IMR-90 (cell line): ENCODE results near the gene RAB6A. TPM values are rescaled to one million over a fixed set of nuclear protein-coding genes. Genes with fewer than 3 reads are reported as not detected.

ENCODE experiments used
- ATAC-seq: fragments of 200-7000 bp; cut with Tn5 transposase; 2 replicates; pipeline ENCODE4 v1.9.1; 2020; ENCODE audit warnings: low read depth, mild to moderate bottlenecking, moderate library complexity
- BruUV-seq: library from RNA; stranded (reverse); fragments of 400-500 nt; replicated peaks from 2 replicates; lab custom pipeline; 2021; lab: Mats Ljungman, UMichigan
- CTCF ChIA-PET: fragments of 300-600 bp; formaldehyde crosslinking; extraction: SDS; loops from one replicate; lab custom pipeline; 2021; ENCODE audit warnings: antibody characterized with exemption; lab: Yijun Ruan, JAX
- POLR2A ChIA-PET: fragments of 300-600 bp; sonication (Branson Sonifier 250); formaldehyde crosslinking; loops from one replicate; lab custom pipeline; 2022; ENCODE audit warnings: antibody characterized with exemption; ENCODE audit not compliant: unreplicated experiment; lab: Charles Lee
- DNase-seq: peaks from one replicate; pipeline ENCODE4 v3.0.0; 2013
- H2AFZ ChIP-seq: replicated peaks from 2 replicates; pipeline ENCODE3; 2013; ENCODE audit warnings: low read length, mild to moderate bottlenecking; ENCODE audit not compliant: poor library complexity
- H2AK5ac ChIP-seq: 2 replicates; pipeline ENCODE4 v1.6.1; 2013; ENCODE audit warnings: low read depth, low read length, inconsistent platforms
- H2AK9ac ChIP-seq: replicated peaks from 2 replicates; pipeline ENCODE3; 2013; ENCODE audit warnings: mild to moderate bottlenecking, low read depth, low read length, moderate library complexity; ENCODE audit not compliant: poor library complexity
- H2BK120ac ChIP-seq: 2 replicates; pipeline ENCODE4 v1.6.1; 2013; ENCODE audit warnings: low read depth, low read length, inconsistent platforms
- H2BK15ac ChIP-seq: 3 replicates; pipeline ENCODE4 v1.6.1; 2013; ENCODE audit warnings: low read depth, low read length, inconsistent platforms
- H2BK20ac ChIP-seq: 2 replicates; pipeline ENCODE4 v1.6.1; 2013; ENCODE audit warnings: low read depth, mild to moderate bottlenecking, inconsistent platforms, low read length, moderate library complexity
- H2BK5ac ChIP-seq: 2 replicates; pipeline ENCODE4 v1.6.1; 2013; ENCODE audit warnings: mild to moderate bottlenecking, low read depth, low read length, inconsistent platforms; ENCODE audit not compliant: poor library complexity, severe bottlenecking
- H3K14ac ChIP-seq: replicated peaks from 2 replicates; pipeline ENCODE4 v1.6.1; 2013; ENCODE audit warnings: low read depth, low read length, inconsistent platforms
- H3K18ac ChIP-seq: 2 replicates; pipeline ENCODE4 v1.6.1; 2013; ENCODE audit warnings: low read depth, low read length, control low read depth
- H3K23ac ChIP-seq: 2 replicates; pipeline ENCODE4 v1.6.1; 2013; ENCODE audit warnings: low read depth, low read length, inconsistent platforms
- H3K27ac ChIP-seq: 2 replicates; pipeline ENCODE4 v1.5.1; 2013; ENCODE audit warnings: mild to moderate bottlenecking, control low read depth, low read length; ENCODE audit not compliant: insufficient read depth
- H3K27me3 ChIP-seq: 2 replicates; pipeline ENCODE4 v1.6.1; 2013; ENCODE audit warnings: low read length; ENCODE audit not compliant: control insufficient read depth, insufficient read depth
- H3K36me3 ChIP-seq: 2 replicates; pipeline ENCODE4 v1.6.1; 2013; ENCODE audit warnings: low read length, mixed read lengths; ENCODE audit not compliant: control insufficient read depth, insufficient read depth
- H3K4ac ChIP-seq: 2 replicates; pipeline ENCODE4 v1.6.1; 2013; ENCODE audit warnings: low read depth, low read length, inconsistent platforms
- H3K4me1 ChIP-seq: 2 replicates; pipeline ENCODE4 v1.6.1; 2013; ENCODE audit warnings: low read length, mixed read lengths; ENCODE audit not compliant: control insufficient read depth, insufficient read depth
- H3K4me2 ChIP-seq: 2 replicates; pipeline ENCODE4 v1.6.1; 2013; ENCODE audit warnings: low read depth, mild to moderate bottlenecking, control low read depth, low read length, moderate library complexity
- H3K4me3 ChIP-seq: 2 replicates; pipeline ENCODE4 v1.5.1; 2013; ENCODE audit warnings: low read depth, mild to moderate bottlenecking, control low read depth, low read length, moderate library complexity; ENCODE audit not compliant: insufficient read depth
- H3K56ac ChIP-seq: 2 replicates; pipeline ENCODE4 v1.6.1; 2013; ENCODE audit warnings: low read length, inconsistent platforms; ENCODE audit not compliant: insufficient read depth; ENCODE audit errors: extremely low read depth
- H3K79me1 ChIP-seq, 2 experiments: 2 replicates each; pipeline ENCODE4 v1.6.1; 2013; ENCODE audit warnings: low read length in 2 of 2, inconsistent platforms in 1 of 2, low read depth in 1 of 2
- H3K9ac ChIP-seq: 2 replicates; pipeline ENCODE4 v1.6.1; 2013; ENCODE audit warnings: low read depth, low read length, control low read depth
- H3K9me1 ChIP-seq: 2 replicates; pipeline ENCODE4 v1.6.1; 2013; ENCODE audit warnings: low read length, inconsistent platforms; ENCODE audit not compliant: insufficient read depth
- H3K9me3 ChIP-seq: 2 replicates; pipeline ENCODE4 v1.6.1; 2013; ENCODE audit warnings: low read length; ENCODE audit not compliant: control insufficient read depth, insufficient read depth
- H4K20me1 ChIP-seq: 2 replicates; pipeline ENCODE4 v1.6.1; 2013; ENCODE audit warnings: low read length, inconsistent platforms; ENCODE audit not compliant: insufficient read depth
- H4K5ac ChIP-seq: 2 replicates; pipeline ENCODE4 v1.6.1; 2013; ENCODE audit warnings: mild to moderate bottlenecking, low read depth, low read length, control low read depth
- H4K8ac ChIP-seq, 2 experiments: 2 replicates each; pipeline ENCODE4 v1.6.1; 2013; ENCODE audit warnings: low read depth in 2 of 2, low read length in 2 of 2, control low read depth in 1 of 2, inconsistent platforms in 1 of 2
- H4K91ac ChIP-seq: 2 replicates; pipeline ENCODE4 v1.6.1; 2013; ENCODE audit warnings: low read depth, low read length, inconsistent platforms; ENCODE audit not compliant: insufficient read depth
- NFE2L2 ChIP-seq: fragments of 150-350 bp; IDR thresholded peaks from 2 replicates; pipeline ENCODE4 v1.6.1; 2016; ENCODE audit warnings: low read depth, mild to moderate bottlenecking, low read length
- WGBS, 2 experiments: methylation state at CpG; one replicate each; pipeline versions ENCODE4 v1.1.5 to v1.1.7; 2013; ENCODE audit warnings: missing lambda C conversion rate in 2 of 2; ENCODE audit not compliant: insufficient read length in 1 of 2; ENCODE audit errors: extremely low coverage in 2 of 2; 5-methylcytosine and 5-hydroxymethylcytosine counted together
- dilution Hi-C: fragments of 300-500 bp; cut with HindIII; formaldehyde crosslinking; loops from one replicate; pipeline ENCODE4 v1.14.3; 2018; ENCODE audit warnings: low sequenced_read_pairs; ENCODE audit not compliant: unreplicated experiment
- in situ Hi-C: fragments of 300-500 bp; cut with MboI; formaldehyde crosslinking; loops from 3 replicates; pipeline ENCODE4 v1.14.3; 2019; ENCODE audit warnings: low sequenced_read_pairs, inconsistent platforms, mixed read lengths
- intact Hi-C: fragments of 100-400 bp; cut with micrococcal nuclease; formaldehyde crosslinking; loops from 2 replicates; pipeline ENCODE4 v1.10.0; 2022
- polyA plus RNA-seq, 3 experiments: library from polyadenylated mRNA; depleted of rRNA; stranded (reverse); fragments of >200 nt; gene quantifications; 2 replicates each; pipeline ENCODE4 v1.2.3, GENCODE V29; 2012; ENCODE audit warnings: low replicate concordance in 1 of 3
- total RNA-seq: library from RNA; depleted of rRNA; stranded (reverse); fragments of >200 nt; gene quantifications from 2 replicates; pipeline ENCODE4 v1.2.3, GENCODE V29; 2012
- TF ChIP-seq, protein P1 (sequence below): conservative IDR thresholded peaks from 2 replicates; pipeline ENCODE4 v1.5.1; 2012; ENCODE audit warnings: mild to moderate bottlenecking, low read depth, low read length, improper control_type of control experiment

Gene RAB6A
- total and polyA plus RNA-seq, 2 of the 4 experiments (the other 2 are of a cell fraction): 65.5 to 81.0 TPM

DNA sequence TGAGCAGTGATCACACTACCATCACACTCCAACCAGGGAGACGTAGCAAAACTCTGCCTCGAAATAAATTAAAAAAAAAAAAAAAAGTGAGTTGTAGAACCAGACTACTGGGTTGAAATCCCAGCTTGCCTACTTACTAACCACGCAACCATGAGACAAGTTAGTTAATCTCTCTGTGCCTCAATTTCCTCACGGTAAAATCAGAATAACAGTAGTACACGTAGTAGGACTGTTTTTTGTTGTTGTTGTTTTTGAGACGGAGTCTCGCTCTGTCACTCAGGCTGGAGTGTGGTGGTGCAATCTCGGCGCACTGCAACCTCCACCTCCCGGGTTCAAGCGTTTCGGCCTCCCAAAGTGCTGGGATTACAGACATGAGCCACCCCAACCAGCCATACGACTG lies 14.2 kb downstream of the RAB6A start:
- Histone ChIP-seq H3K27ac (no peak overlapping the region), H2BK120ac (no peak overlapping the region), H4K91ac (no peak overlapping the region), H3K9me3 (no peaks in the 10 kb centered on the region), H4K5ac (no peak overlapping the region), H3K4me2 (no peak overlapping the region), H2AK9ac (no peak overlapping the region), H3K4me1 (no peaks in the 10 kb centered on the region), H3K4me3 (no peak overlapping the region), H3K18ac (no peak overlapping the region), H2BK15ac (no peak overlapping the region), H2BK5ac (no peak overlapping the region), H3K79me1 (peaks cover 12 to 55% of the 10 kb centered on the region in 2 experiments), H3K4ac (no peak overlapping the region), H3K36me3 (peaks cover 1% of the 10 kb centered on the region; the same call in 1 of the 2 replicates), H4K8ac (no peak overlapping the region), H3K9me1 (0 out of 2 replicates have a peak, but pooled peaks cover 2% of the 10 kb centered on the region), H2AFZ (no peak overlapping the region), H3K27me3 (no peaks in the 10 kb centered on the region), H3K56ac (no peak overlapping the region), H3K9ac (no peak overlapping the region), H3K14ac (no peak overlapping the region), H4K20me1 (peaks cover 88% of the 10 kb centered on the region), H3K23ac (no peak overlapping the region), H2AK5ac (no peak overlapping the region), H2BK20ac (no peak overlapping the region)
- intact Hi-C loops (no loop called here), dilution Hi-C loops (no loop called here), in situ Hi-C loops (no loop called here)
- ChIA-PET POLR2A (no interaction called here), CTCF (interaction anchor here (0.6 kb wide), 1 partner anchor 107 kb away, joined by 3 read pairs; no protein-coding TSS in a partner anchor)
- DNase-seq (no peak), ATAC-seq (no peak)
- BruUV-seq: no TSS peak
- TF ChIP-seq, protein P1, sequence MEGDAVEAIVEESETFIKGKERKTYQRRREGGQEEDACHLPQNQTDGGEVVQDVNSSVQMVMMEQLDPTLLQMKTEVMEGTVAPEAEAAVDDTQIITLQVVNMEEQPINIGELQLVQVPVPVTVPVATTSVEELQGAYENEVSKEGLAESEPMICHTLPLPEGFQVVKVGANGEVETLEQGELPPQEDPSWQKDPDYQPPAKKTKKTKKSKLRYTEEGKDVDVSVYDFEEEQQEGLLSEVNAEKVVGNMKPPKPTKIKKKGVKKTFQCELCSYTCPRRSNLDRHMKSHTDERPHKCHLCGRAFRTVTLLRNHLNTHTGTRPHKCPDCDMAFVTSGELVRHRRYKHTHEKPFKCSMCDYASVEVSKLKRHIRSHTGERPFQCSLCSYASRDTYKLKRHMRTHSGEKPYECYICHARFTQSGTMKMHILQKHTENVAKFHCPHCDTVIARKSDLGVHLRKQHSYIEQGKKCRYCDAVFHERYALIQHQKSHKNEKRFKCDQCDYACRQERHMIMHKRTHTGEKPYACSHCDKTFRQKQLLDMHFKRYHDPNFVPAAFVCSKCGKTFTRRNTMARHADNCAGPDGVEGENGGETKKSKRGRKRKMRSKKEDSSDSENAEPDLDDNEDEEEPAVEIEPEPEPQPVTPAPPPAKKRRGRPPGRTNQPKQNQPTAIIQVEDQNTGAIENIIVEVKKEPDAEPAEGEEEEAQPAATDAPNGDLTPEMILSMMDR: no peak
- no peak for TF ChIP-seq NFE2L2
- no CpG with 5 or more reads among the region's 13 CpGs for WGBS, 2 experiments
